K562 (cell line): Measurements from ENCODE around the gene VTI1B. TPM values are rescaled to one million over a fixed set of nuclear protein-coding genes. Genes with fewer than 3 reads are reported as not detected.
A peak's percentile ranks its signal among the peaks of the same experiment; 100 is the strongest.

Experiments
- ARID1B ChIP-seq: fragments of 450-650 bp; IDR thresholded peaks from 2 replicates; pipeline ENCODE4 v1.6.1; 2016; ENCODE audit warnings: antibody characterized with exemption, mild to moderate bottlenecking, inconsistent platforms
- ARID2 ChIP-seq: fragments of 450-650 bp; IDR thresholded peaks from 2 replicates; pipeline ENCODE4 v1.6.1; 2017; ENCODE audit warnings: antibody characterized with exemption, mild to moderate bottlenecking
- BRCA1 ChIP-seq, 2 experiments: fragments of 450-650 bp in 1 of 2; sonication (generic) in 1 of 2; formaldehyde crosslinking in 1 of 2; IDR thresholded peaks; 2 replicates each; pipeline versions ENCODE4 v1.5.0 to v1.6.1; 2017 to 2020; ENCODE audit warnings: mild to moderate bottlenecking in 1 of 2, missing genetic modification reagents in 1 of 2
- CBFA2T2 ChIP-seq: fragments of 450-650 bp; conservative IDR thresholded peaks from 2 replicates; pipeline ENCODE4 v1.6.1; 2017; ENCODE audit warnings: mild to moderate bottlenecking
- CBX8 ChIP-seq: fragments of 200-600 bp; sonication (generic); IDR thresholded peaks from 2 replicates; pipeline ENCODE4 v1.6.1; 2012; ENCODE audit warnings: borderline replicate concordance, mixed run types, low read depth, mild to moderate bottlenecking, moderate library complexity, mixed read lengths, low read length, control low read depth, inconsistent platforms; ENCODE audit not compliant: poor library complexity, severe bottlenecking; ENCODE audit errors: extremely low read depth
- FOXP1 ChIP-seq: sonication (generic); formaldehyde crosslinking; IDR thresholded peaks from 2 replicates; pipeline ENCODE4 v1.8.0; 2022; ENCODE audit warnings: mild to moderate bottlenecking, missing genetic modification reagents
- GATAD2A ChIP-seq: fragments of 450-650 bp; IDR thresholded peaks from 2 replicates; pipeline ENCODE4 v1.6.1; 2017
- HMGXB4 ChIP-seq: sonication (generic); formaldehyde crosslinking; IDR thresholded peaks from 2 replicates; pipeline ENCODE4 v1.8.1; 2023; ENCODE audit warnings: mild to moderate bottlenecking, missing genetic modification reagents
- JUND ChIP-seq, 2 experiments: IDR thresholded peaks; 2 replicates in 1 of 2; 3 replicates in 1 of 2; pipeline ENCODE4 v1.6.1; 2011; ENCODE audit warnings: borderline replicate concordance in 2 of 2, low read depth in 2 of 2, low read length in 2 of 2, improper control_type of control experiment in 1 of 2, missing biosample characterization in 1 of 2, missing genetic modification characterization in 1 of 2, missing genetic modification reagents in 1 of 2
- MECOM ChIP-seq: fragments of 250-450 bp; sonication (Bioruptor Pico); IDR thresholded peaks from 2 replicates; pipeline ENCODE4 v1.8.0; 2022; ENCODE audit warnings: inconsistent platforms
- NCOA2 ChIP-seq, 2 experiments: fragments of 450-650 bp; IDR thresholded peaks; 2 replicates each; pipeline ENCODE4 v1.6.1; 2018; ENCODE audit warnings: mild to moderate bottlenecking in 2 of 2, moderate library complexity in 1 of 2; ENCODE audit not compliant: partially characterized antibody in 2 of 2
- PHB ChIP-seq: fragments of 250-450 bp; sonication (Bioruptor Pico); IDR thresholded peaks from 2 replicates; pipeline ENCODE4 v1.5.0; 2021
- PPARD ChIP-seq: fragments of 250-450 bp; sonication (Bioruptor Pico); IDR thresholded peaks from 2 replicates; pipeline ENCODE4 v1.8.0; 2022; ENCODE audit warnings: inconsistent platforms, mild to moderate bottlenecking, moderate library complexity
- SIX5 ChIP-seq, 2 experiments: IDR thresholded peaks; 2 replicates each; pipeline ENCODE4 v1.6.1; 2011; ENCODE audit warnings: low read length in 2 of 2, borderline replicate concordance in 1 of 2, low read depth in 1 of 2, mild to moderate bottlenecking in 1 of 2, moderate library complexity in 1 of 2; ENCODE audit not compliant: insufficient read depth in 1 of 2
- SRSF7 ChIP-seq: fragments of 200-400 bp; formaldehyde crosslinking; optimal IDR thresholded peaks from 2 replicates; pipeline ENCODE3; 2017; ENCODE audit warnings: mild to moderate bottlenecking, low read depth, low read length
- STAT6 ChIP-seq: sonication (generic); formaldehyde crosslinking; IDR thresholded peaks from 2 replicates; pipeline ENCODE4 v1.8.1; 2023; ENCODE audit warnings: mild to moderate bottlenecking, missing genetic modification reagents
- TBP ChIP-seq: optimal IDR thresholded peaks from 2 replicates; pipeline ENCODE3; 2011; ENCODE audit warnings: low read depth, low read length, improper control_type of control experiment
- TFAP4 ChIP-seq: sonication (generic); formaldehyde crosslinking; IDR thresholded peaks from 2 replicates; pipeline ENCODE4 v1.8.0; 2022; ENCODE audit warnings: missing genetic modification reagents, mild to moderate bottlenecking, moderate library complexity, borderline replicate concordance
- USF1 ChIP-seq: sonication (generic); formaldehyde crosslinking; IDR thresholded peaks from 2 replicates; pipeline ENCODE4 v1.9.0; 2022; ENCODE audit warnings: mild to moderate bottlenecking, missing genetic modification reagents
- ZNF133 ChIP-seq: fragments of 250-450 bp; sonication (Bioruptor Pico); IDR thresholded peaks from 2 replicates; pipeline ENCODE4 v1.4.0; 2020; ENCODE audit warnings: mild to moderate bottlenecking
- ZNF778 ChIP-seq: fragments of 450-650 bp; formaldehyde crosslinking; IDR thresholded peaks from 2 replicates; pipeline ENCODE4 v1.4.0; 2020; ENCODE audit warnings: mild to moderate bottlenecking, moderate library complexity
- ZZZ3 ChIP-seq: fragments of 450-650 bp; IDR thresholded peaks from 2 replicates; pipeline ENCODE4 v1.6.1; 2016; ENCODE audit warnings: antibody characterized with exemption, mild to moderate bottlenecking, moderate library complexity
- polyA plus RNA-seq, 8 experiments: library from polyadenylated mRNA; depleted of rRNA in 4 of 8; stranded (reverse) in 5 of 8; unstranded in 3 of 8; fragments of >200 nt; fragmentation: Nextera tagmentation in 2 of 8; fragmentation: Illumina TruSeq in 1 of 8; extraction: Ambion mirVana in 2 of 8; extraction: Trizol in 1 of 8; gene quantifications; 2 replicates each; pipeline versions ENCODE4 v1.2.1 to v1.2.3, GENCODE V29; 2011 to 2014; ENCODE audit warnings: inconsistent platforms in 1 of 8, missing spikeins in 1 of 8
- total RNA-seq, 7 experiments: library from RNA; depleted of rRNA in 6 of 7; stranded (reverse); fragments of >200 nt in 6 of 7; fragmentation: Illumina TruSeq in 2 of 7; extraction: Trizol in 2 of 7; gene quantifications; 2 replicates each; pipeline versions ENCODE4 v1.2.1 to v1.2.3, GENCODE V29; 2011 to 2021; ENCODE audit warnings: low replicate concordance in 1 of 7

Gene VTI1B
- total and polyA plus RNA-seq, 9 of the 15 experiments (the other 6 are each of a cell fraction or from before 2014, with no cell fraction given), result 7.8 to 69.8 (median 50.1) TPM

GRCh38 chr14:67695394-67695949 lies 21.0 kb upstream of the VTI1B start, which contains the start of gene RDH11 (continued):
- TF ChIP-seq STAT6 (CRISPR knock-in tag), result no peak
- TF ChIP-seq ZZZ3, result no peak
- TF ChIP-seq NCOA2 (IDR thresholded peaks at IDR 0.05; ENCODE audit: partially characterized antibody in 2 of 2), result no peak
- TF ChIP-seq PHB (CRISPR knock-in tag), result no peak
- TF ChIP-seq ZNF133 (CRISPR knock-in tag), result no peak
- no peak for TF ChIP-seq CBFA2T2
- TF ChIP-seq PPARD (CRISPR knock-in tag), result no peak
- no peak for TF ChIP-seq SRSF7
- TF ChIP-seq HMGXB4 (CRISPR knock-in tag), result no peak
- peak; percentile 73 for TF ChIP-seq TBP
- no peak for TF ChIP-seq ZNF778 (CRISPR knock-in tag)
- no peak for TF ChIP-seq MECOM
- TF ChIP-seq BRCA1 (IDR thresholded peaks at IDR 0.05), result no peak
- TF ChIP-seq BRCA1 (CRISPR knock-in tag; IDR thresholded peaks at IDR 0.05), result no peak
- TF ChIP-seq JUND (IDR thresholded peaks at IDR 0.05; ENCODE audit: borderline replicate concordance, low read depth, low read length), result peak; percentile 27; the same call in 1 of the 2 replicates
- TF ChIP-seq JUND (tag; IDR thresholded peaks at IDR 0.05; ENCODE audit: borderline replicate concordance, low read depth, low read length), result peak; percentile 27; the same call in 1 of the 3 replicates
- TF ChIP-seq FOXP1, result no peak
- TF ChIP-seq SIX5 (IDR thresholded peaks at IDR 0.05; ENCODE audit: borderline replicate concordance in 1 of 2, insufficient read depth in 1 of 2, low read depth in 1 of 2, low read length in 2 of 2), result peak; percentile 59 to 61; a peak in 3 of 4 replicates
- TF ChIP-seq USF1 (CRISPR knock-in tag), result no peak
- no peak for TF ChIP-seq ARID2
- no peak for TF ChIP-seq CBX8
- TF ChIP-seq ARID1B, result no peak
- no peak for TF ChIP-seq GATAD2A
- TF ChIP-seq TFAP4 (CRISPR knock-in tag), result peak; percentile 15; the same call in 1 of the 2 replicates
